ENCODE measurements around the gene KRTAP10-8. TPM values are rescaled to one million over a fixed set of nuclear protein-coding genes. Genes with fewer than 3 reads are reported as not detected.
A peak's percentile ranks its signal among the peaks of the same experiment; 100 is the strongest.
"Not testable (repeated sequence)": the region's sequence is repeated elsewhere in the genome, so short reads cannot be mapped to it uniquely, and the experiment has no call there.

Gene KRTAP10-8
- total RNA-seq, 1 experiment from 2014 or later, result not detected

DNA sequence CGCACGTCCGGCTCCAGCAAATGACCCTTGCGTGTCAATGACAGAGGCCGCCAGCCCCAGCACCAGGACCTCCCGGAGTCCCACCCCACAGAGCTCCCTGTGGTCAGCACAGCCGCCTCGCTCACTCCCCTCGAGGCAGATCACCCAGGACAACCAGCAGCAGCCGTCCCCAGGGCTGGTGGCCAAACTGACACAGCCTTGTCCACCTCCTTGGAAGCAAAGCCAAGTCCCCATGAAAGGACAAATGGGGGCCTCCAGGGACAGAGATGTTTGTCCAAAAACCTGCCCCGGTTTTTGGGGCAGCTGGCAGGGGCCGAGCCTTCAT lies 27.4 kb downstream of the KRTAP10-8 start:
- ChIA-PET POLR2A (ENCODE audit: unreplicated experiment) (no interaction called here), CTCF (no interaction called here)
- no peak overlapping the region for H3K9ac ChIP-seq (ENCODE audit: low read length)

GRCh38 chr21:44640761-44641160 lies 28.9 kb downstream of the KRTAP10-8 start:
- H3K9me2 ChIP-seq (replicated peaks; ENCODE audit: low read length), result no peaks in the 10 kb centered on the region
- intact Hi-C loops (cut with micrococcal nuclease), result no loop called here
- H3K36me3 ChIP-seq (ENCODE audit: low read depth, low read length), result no peaks in the 10 kb centered on the region
- CTCF ChIA-PET, result no interaction called here
- TF ChIP-seq EZH2 (IDR thresholded peaks at IDR 0.05; ENCODE audit: low read length, unreplicated experiment), result no peak
- BruUV-seq (replicated peaks), result no TSS peak
- POLR2A ChIA-PET (ENCODE audit: unreplicated experiment), result no interaction called here
- DNase-seq, result no peak
- H2AFZ ChIP-seq (ENCODE audit: low read length), result no peak overlapping the region
- no peaks in the 10 kb centered on the region for H3K4me1 ChIP-seq (ENCODE audit: insufficient read depth, low read length)
- ATAC-seq, result no peak
- H3K79me2 ChIP-seq (ENCODE audit: low read length), result no peaks in the 10 kb centered on the region
- H3K9ac ChIP-seq (ENCODE audit: low read length), result no peak overlapping the region
- no peaks in the 10 kb centered on the region for H3F3A ChIP-seq (ENCODE audit: low read length, unreplicated experiment)
- no peak overlapping the region for H3K4me3 ChIP-seq (ENCODE audit: low read length)
- no peak overlapping the region for H3K27ac ChIP-seq (ENCODE audit: low read length)
- no peaks in the 10 kb centered on the region for H4K20me1 ChIP-seq (ENCODE audit: low read length)
- no peaks in the 10 kb centered on the region for H3K27me3 ChIP-seq (ENCODE audit: low read length)
- no peaks in the 10 kb centered on the region for H3K9me3 ChIP-seq (ENCODE audit: low read length)
- no peak overlapping the region for H3K4me2 ChIP-seq (ENCODE audit: low read length)

More for the DNA sequence above, 27.4 kb downstream of the KRTAP10-8 start:
- Histone ChIP-seq H3K9me2 (replicated peaks; ENCODE audit: low read length) (no peaks in the 10 kb centered on the region), H3K27ac (ENCODE audit: low read length) (no peak overlapping the region), H3F3A (ENCODE audit: low read length, unreplicated experiment) (no peaks in the 10 kb centered on the region), H3K36me3 (ENCODE audit: low read depth, low read length) (no peaks in the 10 kb centered on the region), H3K4me2 (ENCODE audit: low read length) (no peak overlapping the region), H2AFZ (ENCODE audit: low read length) (no peak overlapping the region), H3K9me3 (ENCODE audit: low read length) (no peaks in the 10 kb centered on the region), H3K4me3 (ENCODE audit: low read length) (no peak overlapping the region), H3K4me1 (ENCODE audit: insufficient read depth, low read length) (no peaks in the 10 kb centered on the region), H3K27me3 (ENCODE audit: low read length) (no peaks in the 10 kb centered on the region), H4K20me1 (ENCODE audit: low read length) (no peaks in the 10 kb centered on the region), H3K79me2 (ENCODE audit: low read length) (no peaks in the 10 kb centered on the region)
- TF ChIP-seq EZH2phosphoT487 (IDR thresholded peaks at IDR 0.05; ENCODE audit: borderline replicate concordance, low read length), result no peak
- no peak for TF ChIP-seq CTCF (conservative IDR thresholded peaks at IDR 0.05; ENCODE audit: low read depth, low read length)
- TF ChIP-seq EZH2 (IDR thresholded peaks at IDR 0.05; ENCODE audit: low read length, unreplicated experiment), result no peak
- DNase-seq (no peak), ATAC-seq (no peak)
- BruUV-seq (replicated peaks), result no TSS peak
- intact Hi-C loops (cut with micrococcal nuclease), result no loop called here

DNA sequence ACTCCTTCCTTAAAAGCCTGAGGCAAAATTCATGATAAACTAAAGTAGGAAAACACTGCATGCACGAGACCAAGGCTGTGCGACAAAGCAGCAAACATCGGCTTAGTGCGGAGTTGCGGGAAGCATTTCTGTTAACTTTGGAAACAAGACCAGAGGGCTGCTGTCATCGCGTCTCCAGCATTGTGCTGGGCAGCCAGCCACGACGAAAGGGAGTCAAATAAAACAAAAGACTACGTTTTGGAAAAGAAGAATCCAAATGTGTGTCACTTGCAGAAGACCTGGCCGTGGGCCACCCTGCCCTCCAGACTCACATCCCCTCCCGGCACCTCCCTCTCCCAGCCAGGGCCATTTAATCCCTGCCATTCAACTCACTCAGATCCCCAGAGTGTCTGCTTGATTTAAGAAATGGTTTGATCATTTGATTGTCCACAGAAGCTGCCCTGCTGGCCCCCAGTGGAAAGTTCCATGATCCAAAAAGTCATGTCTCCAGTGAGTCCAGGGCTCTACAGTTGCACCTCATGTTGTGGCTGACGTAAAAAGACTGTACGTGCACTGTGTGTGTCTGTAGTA lies 31.9 kb downstream of the KRTAP10-8 start:
- ChIA-PET CTCF (no interaction called here), POLR2A (ENCODE audit: unreplicated experiment) (no interaction called here)
- Histone ChIP-seq H3K27ac (ENCODE audit: low read length) (no peak overlapping the region), H3K79me2 (ENCODE audit: low read length) (no peaks in the 10 kb centered on the region), H2AFZ (ENCODE audit: low read length) (no peak overlapping the region), H4K20me1 (ENCODE audit: low read length) (no peaks in the 10 kb centered on the region), H3K9me2 (replicated peaks; ENCODE audit: low read length) (no peaks in the 10 kb centered on the region), H3K9ac (ENCODE audit: low read length) (no peak overlapping the region), H3K36me3 (ENCODE audit: low read depth, low read length) (no peaks in the 10 kb centered on the region), H3K27me3 (ENCODE audit: low read length) (no peaks in the 10 kb centered on the region), H3F3A (ENCODE audit: low read length, unreplicated experiment) (no peaks in the 10 kb centered on the region), H3K4me3 (ENCODE audit: low read length) (no peak overlapping the region), H3K4me1 (ENCODE audit: insufficient read depth, low read length) (no peaks in the 10 kb centered on the region), H3K9me3 (ENCODE audit: low read length) (no peaks in the 10 kb centered on the region), H3K4me2 (ENCODE audit: low read length) (no peak overlapping the region)
- DNase-seq, result no peak
- BruUV-seq (replicated peaks), result no TSS peak
- intact Hi-C loops (cut with micrococcal nuclease), result no loop called here
- ATAC-seq, result peak; percentile 40; the same call in 1 of the 2 replicates
- TF ChIP-seq EZH2 (IDR thresholded peaks at IDR 0.05; ENCODE audit: low read length, unreplicated experiment), result no peak

- ATAC-seq (no peak), DNase-seq (no peak)
- Histone ChIP-seq H3K27me3 (ENCODE audit: low read length) (no peaks in the 10 kb centered on the region), H3K36me3 (ENCODE audit: low read depth, low read length) (no peaks in the 10 kb centered on the region), H3K4me2 (ENCODE audit: low read length) (no peak overlapping the region), H3K4me3 (ENCODE audit: low read length) (no peak overlapping the region), H3K4me1 (ENCODE audit: insufficient read depth, low read length) (no peaks in the 10 kb centered on the region), H3K9me2 (replicated peaks; ENCODE audit: low read length) (no peaks in the 10 kb centered on the region), H2AFZ (ENCODE audit: low read length) (no peak overlapping the region), H4K20me1 (ENCODE audit: low read length) (no peaks in the 10 kb centered on the region), H3K9me3 (ENCODE audit: low read length) (no peaks in the 10 kb centered on the region), H3K9ac (ENCODE audit: low read length) (no peak overlapping the region), H3K27ac (ENCODE audit: low read length) (no peak overlapping the region), H3F3A (ENCODE audit: low read length, unreplicated experiment) (no peaks in the 10 kb centered on the region), H3K79me2 (ENCODE audit: low read length) (no peaks in the 10 kb centered on the region)
- TF ChIP-seq EZH2phosphoT487 (IDR thresholded peaks at IDR 0.05; ENCODE audit: borderline replicate concordance, low read length), result no peak
- no peak for TF ChIP-seq CTCF (conservative IDR thresholded peaks at IDR 0.05; ENCODE audit: low read depth, low read length)
- TF ChIP-seq EZH2 (IDR thresholded peaks at IDR 0.05; ENCODE audit: low read length, unreplicated experiment), result no peak
- ChIA-PET POLR2A (ENCODE audit: unreplicated experiment) (interaction anchor here (0.5 kb wide), 1 partner anchor 141 kb away, joined by 7 read pairs; no protein-coding TSS in a partner anchor), CTCF (no interaction called here)
- no TSS peak for BruUV-seq (replicated peaks)
- intact Hi-C loops (cut with micrococcal nuclease), result no loop called here
Observed at GRCh38 chr21:44644878-44645277, 33.0 kb downstream of the KRTAP10-8 start.

- ATAC-seq; intact Hi-C loops (cut with micrococcal nuclease); H3K4me2 ChIP-seq (ENCODE audit: low read length); H3K36me3 ChIP-seq (ENCODE audit: low read depth, low read length); H3K4me3 ChIP-seq (ENCODE audit: low read length); BruUV-seq (replicated peaks); H3K4me1 ChIP-seq (ENCODE audit: insufficient read depth, low read length); H3K27me3 ChIP-seq (ENCODE audit: low read length); H3K9ac ChIP-seq (ENCODE audit: low read length); H4K20me1 ChIP-seq (ENCODE audit: low read length); H3K27ac ChIP-seq (ENCODE audit: low read length); POLR2A ChIA-PET (ENCODE audit: unreplicated experiment); DNase-seq; CTCF ChIA-PET; H3K9me2 ChIP-seq (replicated peaks; ENCODE audit: low read length); H2AFZ ChIP-seq (ENCODE audit: low read length); H3K79me2 ChIP-seq (ENCODE audit: low read length); H3K9me3 ChIP-seq (ENCODE audit: low read length); H3F3A ChIP-seq (ENCODE audit: low read length, unreplicated experiment): not testable (repeated sequence)
Observed at GRCh38 chr21:44646366-44647221, 34.7 kb downstream of the KRTAP10-8 start, which contains the start of gene KRTAP10-11. Gene KRTAP10-11 (plus strand): TSS chr21:44646414. CDS start chr21:44646459, 45 bp downstream.
